HL-60 (cell line): ENCODE results near the gene FBXO42.
A peak's percentile ranks its signal among the peaks of the same experiment; 100 is the strongest.

Experiments
- DNase-seq, 2 experiments: peaks; one replicate each; pipeline ENCODE4 v3.0.0-alpha.2; 2010 to 2020; ENCODE audit warnings: low read depth in 1 of 2, low spot score in 1 of 2
- H3K27ac ChIP-seq: fragments of 250-450 bp; sonication (Bioruptor Pico); replicated peaks from 2 replicates; pipeline ENCODE4 v1.5.1; 2020; ENCODE audit warnings: mild to moderate bottlenecking, moderate library complexity
- H3K27me3 ChIP-seq: fragments of 250-450 bp; sonication (Bioruptor Pico); 2 replicates; pipeline ENCODE4 v1.5.1; 2021; ENCODE audit warnings: mild to moderate bottlenecking, moderate library complexity; ENCODE audit not compliant: insufficient read depth, poor library complexity, severe bottlenecking
- H3K4me3 ChIP-seq: replicated peaks from 2 replicates; pipeline ENCODE4 v1.5.1; 2011; ENCODE audit warnings: mild to moderate bottlenecking, control low read depth, low read length; ENCODE audit not compliant: insufficient read depth
- CTCF ChIP-seq: IDR thresholded peaks from one replicate; pipeline ENCODE4 v1.5.1; 2011; ENCODE audit warnings: low read length, control low read depth, inconsistent platforms; ENCODE audit not compliant: insufficient read depth
- GABPA ChIP-seq: IDR thresholded peaks from 2 replicates; pipeline ENCODE4 v1.6.1; 2012; ENCODE audit warnings: low read depth
- POLR2AphosphoS5 ChIP-seq: IDR thresholded peaks from 2 replicates; pipeline ENCODE4 v1.6.1; 2012; ENCODE audit warnings: low read depth
- REST ChIP-seq: IDR thresholded peaks from 2 replicates; pipeline ENCODE4 v1.6.1; 2012; ENCODE audit warnings: low read depth; ENCODE audit not compliant: insufficient replicate concordance
- SPI1 ChIP-seq: IDR thresholded peaks from 2 replicates; pipeline ENCODE4 v1.6.1; 2012; ENCODE audit warnings: low read depth, mild to moderate bottlenecking, borderline replicate concordance

Gene FBXO42

GRCh38 chr1:16243936-16244649, 108.2 kb downstream of the FBXO42 start:
- Histone ChIP-seq H3K4me3 (no peak overlapping the region), H3K27me3 (no peaks in the 10 kb centered on the region), H3K27ac (no peak overlapping the region)
- no peak for TF ChIP-seq GABPA
- TF ChIP-seq CTCF = peak; percentile 91
- peak in 1 of 2 experiments; percentile 77 for DNase-seq

GRCh38 chr1:16243215-16243610, 109.1 kb downstream of the FBXO42 start:
- Histone ChIP-seq H3K27me3 (no peaks in the 10 kb centered on the region), H3K4me3 (no peak overlapping the region), H3K27ac (no peak overlapping the region)
- TF ChIP-seq CTCF = no peak
- TF ChIP-seq REST = no peak
- TF ChIP-seq GABPA = no peak
- no peak for TF ChIP-seq SPI1
- TF ChIP-seq POLR2AphosphoS5 = no peak
- DNase-seq = no peak

GRCh38 chr1:16242556-16243214, 109.6 kb downstream of the FBXO42 start:
- DNase-seq = no peak
- H3K27me3 ChIP-seq = no peaks in the 10 kb centered on the region
- TF ChIP-seq CTCF (no peak), POLR2AphosphoS5 (no peak), REST (no peak), SPI1 (no peak)
- no peak overlapping the region for H3K27ac ChIP-seq
- H3K4me3 ChIP-seq = no peak overlapping the region
